H9 (cell line): Measurements from ENCODE around the gene CENPB. TPM values are rescaled to one million over a fixed set of nuclear protein-coding genes. Genes with fewer than 3 reads are reported as not detected.

Experiments
- DNase-seq: peaks from one replicate; pipeline ENCODE4 v3.0.0-alpha.2; 2017
- H2AFZ ChIP-seq: one replicate; pipeline ENCODE4 v1.6.1; 2013; ENCODE audit warnings: mild to moderate bottlenecking, low read length, control low read depth, moderate library complexity
- H2AK5ac ChIP-seq: 2 replicates; pipeline ENCODE4 v1.6.1; 2013; ENCODE audit warnings: low read length, control low read depth, mixed read lengths; ENCODE audit not compliant: insufficient read length
- H2BK120ac ChIP-seq: one replicate; pipeline ENCODE4 v1.6.1; 2013; ENCODE audit warnings: low read depth, mild to moderate bottlenecking, low read length, control low read depth, inconsistent platforms; ENCODE audit not compliant: poor library complexity, severe bottlenecking
- H2BK12ac ChIP-seq: 2 replicates; pipeline ENCODE4 v1.6.1; 2013; ENCODE audit warnings: low read length, control low read depth, mixed read lengths, low read depth; ENCODE audit not compliant: insufficient read length
- H2BK15ac ChIP-seq: 2 replicates; pipeline ENCODE4 v1.6.1; 2013; ENCODE audit warnings: low read depth, low read length, control low read depth
- H2BK20ac ChIP-seq: one replicate; pipeline ENCODE4 v1.6.1; 2013; ENCODE audit warnings: low read depth, mild to moderate bottlenecking, low read length, control low read depth, inconsistent platforms; ENCODE audit not compliant: poor library complexity, severe bottlenecking
- H2BK5ac ChIP-seq: 2 replicates; pipeline ENCODE4 v1.6.1; 2013; ENCODE audit warnings: low read length, control low read depth, mixed read lengths; ENCODE audit not compliant: insufficient read length
- H3K14ac ChIP-seq: 2 replicates; pipeline ENCODE4 v1.6.1; 2013; ENCODE audit warnings: low read length, control low read depth; ENCODE audit not compliant: insufficient read depth
- H3K18ac ChIP-seq: 2 replicates; pipeline ENCODE4 v1.6.1; 2013; ENCODE audit warnings: low read depth, mild to moderate bottlenecking, mixed read lengths, low read length, control low read depth; ENCODE audit not compliant: insufficient read length
- H3K23ac ChIP-seq: 2 replicates; pipeline ENCODE4 v1.6.1; 2013; ENCODE audit warnings: low read length, control low read depth, mixed read lengths, low read depth; ENCODE audit not compliant: insufficient read length
- H3K23me2 ChIP-seq: 2 replicates; pipeline ENCODE4 v1.6.1; 2013; ENCODE audit warnings: low read depth, mild to moderate bottlenecking, mixed read lengths, low read length, control low read depth; ENCODE audit not compliant: insufficient read length, poor library complexity, severe bottlenecking
- H3K27ac ChIP-seq: 2 replicates; pipeline ENCODE4 v1.5.1; 2013; ENCODE audit warnings: low read length, control low read depth, mixed read lengths, low read depth; ENCODE audit not compliant: insufficient read length
- H3K27me3 ChIP-seq: 2 replicates; pipeline ENCODE4 v1.6.1; 2013; ENCODE audit warnings: low read length, control low read depth, inconsistent platforms; ENCODE audit not compliant: insufficient read depth
- H3K4ac ChIP-seq: 2 replicates; pipeline ENCODE4 v1.6.1; 2013; ENCODE audit warnings: low read depth, mild to moderate bottlenecking, control low read depth, inconsistent platforms, low read length, moderate library complexity
- H3K4me1 ChIP-seq: 2 replicates; pipeline ENCODE4 v1.6.1; 2013; ENCODE audit warnings: low read length, control low read depth, inconsistent platforms; ENCODE audit not compliant: insufficient read depth
- H3K4me2 ChIP-seq: 2 replicates; pipeline ENCODE4 v1.6.1; 2013; ENCODE audit warnings: low read length, control low read depth, mixed read lengths; ENCODE audit not compliant: insufficient read length, insufficient read depth
- H3K56ac ChIP-seq: 2 replicates; pipeline ENCODE4 v1.6.1; 2013; ENCODE audit warnings: low read depth, mild to moderate bottlenecking, mixed read lengths, low read length, control low read depth; ENCODE audit not compliant: insufficient read length
- H3K79me1 ChIP-seq: 2 replicates; pipeline ENCODE4 v1.6.1; 2013; ENCODE audit warnings: low read depth, mild to moderate bottlenecking, moderate library complexity, low read length, control low read depth, inconsistent platforms; ENCODE audit not compliant: insufficient read depth, poor library complexity, severe bottlenecking
- H3K79me2 ChIP-seq: 2 replicates; pipeline ENCODE4 v1.6.1; 2013; ENCODE audit warnings: low read length, control low read depth, inconsistent platforms; ENCODE audit not compliant: insufficient read depth
- H3K9ac ChIP-seq: 2 replicates; pipeline ENCODE4 v1.6.1; 2013; ENCODE audit warnings: low read length, control low read depth, mixed read lengths; ENCODE audit not compliant: insufficient read length; ENCODE audit errors: extremely low read depth
- H3K9me3 ChIP-seq: one replicate; pipeline ENCODE4 v1.6.1; 2013; ENCODE audit warnings: low read depth, low read length, inconsistent platforms; ENCODE audit not compliant: control insufficient read depth
- H3T11ph ChIP-seq: one replicate; pipeline ENCODE4 v1.6.1; 2013; ENCODE audit warnings: mild to moderate bottlenecking, low read length, control low read depth, inconsistent platforms
- H4K20me1 ChIP-seq: one replicate; pipeline ENCODE4 v1.6.1; 2013; ENCODE audit not compliant: control insufficient read depth, insufficient read length, insufficient read depth
- H4K5ac ChIP-seq: 2 replicates; pipeline ENCODE4 v1.6.1; 2013; ENCODE audit warnings: low read depth, mild to moderate bottlenecking, mixed read lengths, low read length, control low read depth; ENCODE audit not compliant: insufficient read length
- H4K8ac ChIP-seq: replicated peaks from 2 replicates; pipeline ENCODE4 v1.6.1; 2013; ENCODE audit warnings: low read length, control low read depth, mixed read lengths, low read depth; ENCODE audit not compliant: insufficient read length
- H4K91ac ChIP-seq: 2 replicates; pipeline ENCODE4 v1.6.1; 2013; ENCODE audit warnings: low read depth, mild to moderate bottlenecking, moderate library complexity, mixed read lengths, low read length, control low read depth; ENCODE audit not compliant: insufficient read length
- H3K27ac Mint-ChIP-seq, 3 experiments: 2 replicates in 2 of 3; 3 replicates in 1 of 3; pipeline ENCODE4 v1.8.0; 2020 to 2021; ENCODE audit warnings: mixed read lengths in 3 of 3, mild to moderate bottlenecking in 1 of 3, moderate library complexity in 1 of 3
- H3K27me3 Mint-ChIP-seq: 2 replicates; pipeline ENCODE4 v1.8.0; 2021; ENCODE audit warnings: low read depth, mild to moderate bottlenecking, moderate library complexity, mixed read lengths
- H3K36me3 Mint-ChIP-seq, 3 experiments: 2 replicates in 2 of 3; 3 replicates in 1 of 3; pipeline ENCODE4 v1.8.0; 2020 to 2021; ENCODE audit warnings: low read depth in 3 of 3, mixed read lengths in 3 of 3; ENCODE audit not compliant: insufficient read depth in 1 of 3
- H3K4me1 Mint-ChIP-seq, 2 experiments: 2 replicates each; pipeline ENCODE4 v1.8.0; 2020; ENCODE audit warnings: mixed read lengths in 2 of 2
- H3K4me3 Mint-ChIP-seq, 2 experiments: 2 replicates in 1 of 2; 3 replicates in 1 of 2; pipeline ENCODE4 v1.8.0; 2020 to 2021; ENCODE audit warnings: mild to moderate bottlenecking in 2 of 2, mixed read lengths in 2 of 2, moderate library complexity in 1 of 2
- H3K9me3 Mint-ChIP-seq, 2 experiments: 2 replicates in 1 of 2; 3 replicates in 1 of 2; pipeline ENCODE4 v1.8.0; 2020; ENCODE audit warnings: mild to moderate bottlenecking in 2 of 2, mixed read lengths in 2 of 2, moderate library complexity in 1 of 2
- WGBS: extraction: QIAGEN DNeasy Blood & Tissue Kit; methylation state at CpG from one replicate; pipeline ENCODE4 v1.1.7; 2013; ENCODE audit warnings: missing lambda C conversion rate, low lambda C conversion rate, mixed read lengths; ENCODE audit not compliant: insufficient read length; ENCODE audit errors: extremely low coverage; 5-methylcytosine and 5-hydroxymethylcytosine counted together
- total RNA-seq: library from RNA; stranded (reverse); gene quantifications from 2 replicates; pipeline ENCODE4 v1.2.1, GENCODE V29; 2021
- TF ChIP-seq, protein P1 (sequence below): fragments of 200-600 bp; sonication (generic); conservative IDR thresholded peaks from 3 replicates; pipeline ENCODE4 v1.8.0; 2021; ENCODE audit warnings: antibody characterized with exemption, mild to moderate bottlenecking

Gene CENPB
- total RNA-seq, 1 experiment from 2014 or later = 63.1 TPM

DNA sequence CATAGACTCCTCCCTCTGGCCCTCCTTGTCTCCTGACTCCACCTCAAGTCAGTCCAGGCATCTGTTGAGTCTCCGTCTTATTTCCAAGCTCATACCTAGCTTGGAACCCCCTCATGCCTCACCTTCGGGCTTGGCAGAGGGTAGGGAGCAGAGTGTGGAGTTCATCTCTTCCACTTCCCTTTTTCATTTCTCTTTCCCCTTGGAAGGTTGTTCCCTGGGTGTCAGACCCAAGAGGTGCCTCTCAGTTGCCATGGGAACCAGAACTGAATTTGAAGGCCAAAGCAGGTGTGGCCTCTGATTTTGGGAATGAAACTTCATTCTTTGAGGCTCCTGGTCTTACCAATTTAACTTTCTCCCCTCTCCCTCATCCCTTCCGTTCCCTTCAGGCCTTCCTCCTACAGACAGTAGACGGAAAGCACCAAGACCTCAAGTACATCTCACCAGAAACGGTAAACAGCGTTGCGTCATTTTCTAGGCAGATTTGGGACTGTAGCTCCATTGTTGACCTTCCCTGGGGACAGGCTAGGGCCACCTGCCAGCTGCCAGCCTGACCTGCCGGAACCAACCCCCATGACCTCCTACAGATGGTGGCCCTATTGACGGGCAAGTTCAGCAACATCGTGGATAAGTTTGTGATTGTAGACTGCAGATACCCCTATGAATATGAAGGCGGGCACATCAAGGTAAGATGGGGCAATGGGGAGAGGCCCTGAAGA, 16.1 kb upstream of the CENPB start:
- no peaks in the 10 kb centered on the region for H3K79me1 ChIP-seq
- H3K56ac ChIP-seq = no peak overlapping the region
- H3K18ac ChIP-seq = no peak overlapping the region
- H4K5ac ChIP-seq = no peak overlapping the region
- no peak overlapping the region for H2BK12ac ChIP-seq
- no peaks in the 10 kb centered on the region for H3K27me3 ChIP-seq
- no peak overlapping the region for H3K4me2 ChIP-seq
- no peak overlapping the region for H3K14ac ChIP-seq
- Mint-ChIP-seq H3K9me3 (no peaks in the 10 kb centered on the region), H3K4me1 (peaks cover 42 to 57% of the 10 kb centered on the region in 2 experiments), H3K4me3 (peak overlapping the region in 1 of 2 experiments; percentile 9; a peak in 1 of 5 replicates), H3K36me3 (peaks cover 32 to 55% (median 48%) of the 10 kb centered on the region in 3 experiments), H3K27ac (no peak overlapping the region; a peak in 3 of 7 replicates), H3K27me3 (no peaks in the 10 kb centered on the region; the same call in 1 of the 2 replicates)
- TF ChIP-seq, protein P1, sequence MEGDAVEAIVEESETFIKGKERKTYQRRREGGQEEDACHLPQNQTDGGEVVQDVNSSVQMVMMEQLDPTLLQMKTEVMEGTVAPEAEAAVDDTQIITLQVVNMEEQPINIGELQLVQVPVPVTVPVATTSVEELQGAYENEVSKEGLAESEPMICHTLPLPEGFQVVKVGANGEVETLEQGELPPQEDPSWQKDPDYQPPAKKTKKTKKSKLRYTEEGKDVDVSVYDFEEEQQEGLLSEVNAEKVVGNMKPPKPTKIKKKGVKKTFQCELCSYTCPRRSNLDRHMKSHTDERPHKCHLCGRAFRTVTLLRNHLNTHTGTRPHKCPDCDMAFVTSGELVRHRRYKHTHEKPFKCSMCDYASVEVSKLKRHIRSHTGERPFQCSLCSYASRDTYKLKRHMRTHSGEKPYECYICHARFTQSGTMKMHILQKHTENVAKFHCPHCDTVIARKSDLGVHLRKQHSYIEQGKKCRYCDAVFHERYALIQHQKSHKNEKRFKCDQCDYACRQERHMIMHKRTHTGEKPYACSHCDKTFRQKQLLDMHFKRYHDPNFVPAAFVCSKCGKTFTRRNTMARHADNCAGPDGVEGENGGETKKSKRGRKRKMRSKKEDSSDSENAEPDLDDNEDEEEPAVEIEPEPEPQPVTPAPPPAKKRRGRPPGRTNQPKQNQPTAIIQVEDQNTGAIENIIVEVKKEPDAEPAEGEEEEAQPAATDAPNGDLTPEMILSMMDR = no peak
- H3K79me2 ChIP-seq = no peaks in the 10 kb centered on the region
- no peak overlapping the region for H4K91ac ChIP-seq
- no peak overlapping the region for H2AK5ac ChIP-seq
- H2BK5ac ChIP-seq = no peak overlapping the region
- DNase-seq = no peak
- H4K20me1 ChIP-seq = no peaks in the 10 kb centered on the region
- no peak overlapping the region for H2BK20ac ChIP-seq
- H3K4me1 ChIP-seq = peaks cover 2% of the 10 kb centered on the region
- H3K23me2 ChIP-seq = peaks cover 8% of the 10 kb centered on the region
- H3T11ph ChIP-seq = no peak overlapping the region
- H3K4ac ChIP-seq = no peak overlapping the region
- no peak overlapping the region for H2AFZ ChIP-seq
- H3K9me3 ChIP-seq = no peaks in the 10 kb centered on the region
- H3K9ac ChIP-seq = no peak overlapping the region
- no peak overlapping the region for H3K23ac ChIP-seq
- H2BK120ac ChIP-seq = no peak overlapping the region
- H2BK15ac ChIP-seq = no peak overlapping the region
- no peak overlapping the region for H3K27ac ChIP-seq
- no peak overlapping the region for H4K8ac ChIP-seq
- no CpG with 5 or more reads among the region's 11 CpGs for WGBS
